Pancreas (tissue), 10 donors: Measurements from ENCODE around the gene AQP2. TPM values are rescaled to one million over a fixed set of nuclear protein-coding genes. Genes with fewer than 3 reads are reported as not detected.

Experiments
- ATAC-seq, 4 donors: fragments of 200-7000 bp; cut with Tn5 transposase; one replicate each; pipeline versions ENCODE4 v1.8.0 to v1.9.1; 2020; ENCODE audit warnings: mild to moderate bottlenecking in 4 of 4, moderate library complexity in 4 of 4
- DNase-seq, 6 donors: peaks; one replicate each; pipeline ENCODE4 v3.0.0-alpha.2; 2020
- FAIRE-seq: peaks from 2 replicates; lab custom pipeline; 2012; peaks lifted over from hg19 to GRCh38; lab: Jason Lieb, UNC
- H3K27ac ChIP-seq, 4 donors: fragments of 200-600 bp; sonication (generic); 1 replicate in 3 of 4; 2 replicates in 1 of 4; pipeline versions ENCODE4 v1.5.0 to v1.8.0; 2020
- H3K27me3 ChIP-seq, 4 donors: fragments of 200-600 bp; one replicate each; pipeline ENCODE4 v1.8.0; 2021
- H3K36me3 ChIP-seq, 3 donors: fragments of 200-600 bp; sonication (generic) in 1 of 3; one replicate each; pipeline versions ENCODE4 v1.5.0 to v1.8.0; 2020 to 2021
- H3K4me1 ChIP-seq, 3 donors: fragments of 200-600 bp; one replicate each; pipeline ENCODE4 v1.8.0; 2021
- H3K4me3 ChIP-seq, 4 donors: fragments of 200-600 bp; sonication (generic) in 2 of 4; one replicate each; pipeline versions ENCODE4 v1.5.0 to v1.8.0; 2020 to 2021
- H3K9me3 ChIP-seq, 4 donors: fragments of 200-600 bp; one replicate each; pipeline ENCODE4 v1.8.0; 2021
- WGBS, 2 donors: extraction: QIAGEN DNeasy Blood & Tissue Kit; methylation state at CpG; one replicate each; pipeline ENCODE4 v1.1.7; 2013; 5-methylcytosine and 5-hydroxymethylcytosine counted together
- intact Hi-C, 3 donors: fragments of 100-400 bp; cut with DNase I; formaldehyde crosslinking; loops; one replicate each; pipeline versions ENCODE4 v1.11.1 to v1.14.2; 2022
- polyA plus RNA-seq, 2 donors: library from polyadenylated mRNA; stranded (reverse); fragments of 200-250 nt; gene quantifications; one replicate each; pipeline ENCODE4 v1.2.3, GENCODE V29; 2013
- total RNA-seq, 6 donors: library from RNA; stranded (reverse); fragmentation: NEBNext Ultra II Directional in 4 of 6; extraction: Animal tissue kit (Norgen Biotek cat#: 25700) in 4 of 6; gene quantifications; one replicate each; pipeline versions ENCODE4 v1.2.1 to v1.2.4, GENCODE V29; 2021 to 2023
- TF ChIP-seq, protein P1 (sequence below), 4 donors: fragments of 200-600 bp; sonication (generic) in 3 of 4; IDR thresholded peaks; one replicate each; pipeline versions ENCODE4 v1.5.0 to v1.8.0; 2021; ENCODE audit warnings: antibody characterized with exemption in 4 of 4
- donor health status: healthy with polysubstance abuse.
- donor health status: DM: no; HTN: no; CAD: no; lungs with moderate emphysema.
- donor health status: DM: no; HTN: no; CAD: no.
- donor health status: control.
- donor health status: control.
- donor health status: Bipolar disorder and iron deficiency.
- donor health status: DM: yes; HTN: yes; CAD: no.
- donor health status: DM: no; HTN: no; CAD: no.
- donor health status: DM: no; HTN: no; CAD: no.
- donor health status: DM: yes; HTN: yes; CAD: no.

The AQP2 gene
- total and polyA plus RNA-seq, 8 donors: 0.06 to 0.31 (median 0.12) TPM; not detected in 5

- H3K4me1 ChIP-seq: peaks cover 0 to 3% (median 0%) of the 10 kb centered on the region in 3 donors
- H3K27ac ChIP-seq: no peak overlapping the region
- no peaks in the 10 kb centered on the region for H3K9me3 ChIP-seq
- H3K27me3 ChIP-seq: no peaks in the 10 kb centered on the region
- intact Hi-C loops: no loop called here
- no peak overlapping the region for H3K4me3 ChIP-seq
- H3K36me3 ChIP-seq: no peaks in the 10 kb centered on the region
- no peak for FAIRE-seq
- no peak for DNase-seq
- TF ChIP-seq, protein P1, sequence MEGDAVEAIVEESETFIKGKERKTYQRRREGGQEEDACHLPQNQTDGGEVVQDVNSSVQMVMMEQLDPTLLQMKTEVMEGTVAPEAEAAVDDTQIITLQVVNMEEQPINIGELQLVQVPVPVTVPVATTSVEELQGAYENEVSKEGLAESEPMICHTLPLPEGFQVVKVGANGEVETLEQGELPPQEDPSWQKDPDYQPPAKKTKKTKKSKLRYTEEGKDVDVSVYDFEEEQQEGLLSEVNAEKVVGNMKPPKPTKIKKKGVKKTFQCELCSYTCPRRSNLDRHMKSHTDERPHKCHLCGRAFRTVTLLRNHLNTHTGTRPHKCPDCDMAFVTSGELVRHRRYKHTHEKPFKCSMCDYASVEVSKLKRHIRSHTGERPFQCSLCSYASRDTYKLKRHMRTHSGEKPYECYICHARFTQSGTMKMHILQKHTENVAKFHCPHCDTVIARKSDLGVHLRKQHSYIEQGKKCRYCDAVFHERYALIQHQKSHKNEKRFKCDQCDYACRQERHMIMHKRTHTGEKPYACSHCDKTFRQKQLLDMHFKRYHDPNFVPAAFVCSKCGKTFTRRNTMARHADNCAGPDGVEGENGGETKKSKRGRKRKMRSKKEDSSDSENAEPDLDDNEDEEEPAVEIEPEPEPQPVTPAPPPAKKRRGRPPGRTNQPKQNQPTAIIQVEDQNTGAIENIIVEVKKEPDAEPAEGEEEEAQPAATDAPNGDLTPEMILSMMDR (IDR thresholded peaks at IDR 0.05): no peak
- ATAC-seq: no peak
- 64 to 73% methylated on average over 3 of the region's 3 CpGs for WGBS, 2 donors
Measured at GRCh38 chr12:49946497-49946896, 4.0 kb upstream of the AQP2 start.

DNA sequence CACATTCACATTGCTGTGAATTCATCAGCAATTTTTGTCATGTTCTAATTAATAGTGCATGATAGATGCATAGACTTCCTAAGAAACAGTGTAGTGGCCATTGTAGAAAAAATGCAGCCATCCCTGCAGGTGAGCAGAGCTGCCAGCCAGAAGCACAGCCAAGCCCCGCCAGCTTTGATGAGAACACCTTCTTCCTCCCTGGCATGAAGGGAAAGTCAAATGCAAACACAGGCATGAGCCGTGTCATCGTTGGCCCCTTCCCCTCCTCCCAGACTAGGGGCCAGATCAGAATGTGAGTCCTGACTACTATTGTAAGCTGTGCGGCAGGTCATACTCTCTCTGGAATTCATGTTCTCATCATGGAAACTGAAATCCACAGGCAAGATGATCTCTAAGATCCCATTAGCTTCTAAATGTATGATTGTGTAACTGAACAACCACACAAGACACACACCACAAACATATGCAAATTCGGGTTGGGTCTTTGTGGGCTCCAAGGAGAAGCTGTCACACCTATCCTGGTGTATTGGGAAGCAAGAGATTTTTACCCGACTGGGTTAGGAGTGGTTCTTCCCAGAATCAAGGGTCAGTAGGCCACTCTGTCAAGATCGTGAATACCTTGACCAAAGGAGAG, 2.8 kb upstream of the AQP2 start:
- no peak overlapping the region for H3K27ac ChIP-seq
- WGBS, 2 donors: 60 to 66% methylated on average over 7 of the region's 7 CpGs
- intact Hi-C loops: no loop called here
- TF ChIP-seq, protein P1 (IDR thresholded peaks at IDR 0.05): no peak
- H3K36me3 ChIP-seq: no peaks in the 10 kb centered on the region
- ATAC-seq: no peak
- peaks cover 0 to 3% (median 0%) of the 10 kb centered on the region in 3 donors for H3K4me1 ChIP-seq
- no peaks in the 10 kb centered on the region for H3K9me3 ChIP-seq
- DNase-seq: no peak
- H3K4me3 ChIP-seq: no peak overlapping the region
- H3K27me3 ChIP-seq: no peaks in the 10 kb centered on the region
- no peak for FAIRE-seq

- H3K9me3 ChIP-seq: no peaks in the 10 kb centered on the region
- FAIRE-seq (no peak), DNase-seq (no peak), ATAC-seq (no peak)
- intact Hi-C loops: no loop called here
- H3K27ac ChIP-seq: no peak overlapping the region
- no peaks in the 10 kb centered on the region for H3K36me3 ChIP-seq
- no peak overlapping the region for H3K4me3 ChIP-seq
- TF ChIP-seq, protein P1 (IDR thresholded peaks at IDR 0.05): no peak
- 75 to 81% methylated on average over 13 of the region's 13 CpGs for WGBS, 2 donors
- no peaks in the 10 kb centered on the region for H3K27me3 ChIP-seq
- peaks cover 0 to 3% (median 0%) of the 10 kb centered on the region in 3 donors for H3K4me1 ChIP-seq
Measured at GRCh38 chr12:49948866-49949845, 1.4 kb upstream of the AQP2 start.

DNA sequence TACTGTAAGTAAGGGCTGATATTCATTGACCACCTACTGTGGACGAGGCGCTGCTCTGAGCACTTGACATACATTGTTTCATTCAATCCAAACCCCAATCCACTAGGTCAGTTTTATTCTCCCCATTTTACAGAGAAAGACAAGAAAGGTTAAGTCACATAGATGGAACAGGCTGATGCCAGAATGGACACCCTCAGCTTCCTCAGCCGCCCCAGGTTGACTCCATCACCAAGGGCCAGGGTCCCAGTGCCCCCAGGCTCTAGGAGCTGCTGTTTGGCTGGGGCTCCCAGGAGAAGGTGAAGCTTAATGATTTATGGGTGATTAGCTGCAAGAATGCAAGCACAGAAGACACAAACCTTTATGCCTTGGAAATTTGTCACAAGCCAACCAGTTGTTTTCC, 671 bp upstream of the AQP2 start:
- Histone ChIP-seq H3K27ac (no peak overlapping the region), H3K4me3 (no peak overlapping the region), H3K4me1 (peaks cover 0 to 3% (median 0%) of the 10 kb centered on the region in 3 donors), H3K27me3 (no peaks in the 10 kb centered on the region), H3K36me3 (no peaks in the 10 kb centered on the region), H3K9me3 (no peaks in the 10 kb centered on the region)
- intact Hi-C loops: no loop called here
- FAIRE-seq: no peak
- TF ChIP-seq, protein P1 (IDR thresholded peaks at IDR 0.05): no peak
- no peak for ATAC-seq
- WGBS, 2 donors: 84 to 88% methylated on average over 3 of the region's 3 CpGs
- no peak for DNase-seq
